ENCODE data around the gene MPG. TPM values are rescaled to one million over a fixed set of nuclear protein-coding genes. Genes with fewer than 3 reads are reported as not detected.

The MPG gene
- total RNA-seq, 1 donor from 2014 or later: 21.2 TPM

GRCh38 chr16:100989-101388 lies 23.0 kb downstream of the MPG start:
- Mint-ChIP-seq H3K9me3 (no peaks in the 10 kb centered on the region), H3K36me3 (peaks cover 2% of the 10 kb centered on the region), H3K27me3 (ENCODE audit: insufficient read depth, low read depth) (peaks cover 3% of the 10 kb centered on the region), H3K4me1 (no peaks in the 10 kb centered on the region), H3K4me3 (no peak overlapping the region), H3K27ac (no peak overlapping the region)
- Histone ChIP-seq H3K9me3 (ENCODE audit: low read depth) (no peaks in the 10 kb centered on the region), H3K79me2 (ENCODE audit: low read depth) (no peaks in the 10 kb centered on the region), H4K20me1 (ENCODE audit: low read depth) (peaks cover 16% of the 10 kb centered on the region), H3K4me2 (no peak overlapping the region), H3K4me1 (no peaks in the 10 kb centered on the region), H2AFZ (replicated peaks) (no peak overlapping the region), H3K27me3 (no peaks in the 10 kb centered on the region), H3K9ac (no peak overlapping the region), H3K27ac (no peak overlapping the region), H3K36me3 (no peaks in the 10 kb centered on the region), H3F3A (ENCODE audit: low read depth) (peaks cover 5% of the 10 kb centered on the region), H3K4me3 (no peak overlapping the region)
- TF ChIP-seq EZH2 (IDR thresholded peaks at IDR 0.05) (no peak), CTCF (IDR thresholded peaks at IDR 0.05) (no peak), EZH2phosphoT487 (IDR thresholded peaks at IDR 0.05) (no peak)
- no peak for DNase-seq (ENCODE audit: low spot score)

DNA sequence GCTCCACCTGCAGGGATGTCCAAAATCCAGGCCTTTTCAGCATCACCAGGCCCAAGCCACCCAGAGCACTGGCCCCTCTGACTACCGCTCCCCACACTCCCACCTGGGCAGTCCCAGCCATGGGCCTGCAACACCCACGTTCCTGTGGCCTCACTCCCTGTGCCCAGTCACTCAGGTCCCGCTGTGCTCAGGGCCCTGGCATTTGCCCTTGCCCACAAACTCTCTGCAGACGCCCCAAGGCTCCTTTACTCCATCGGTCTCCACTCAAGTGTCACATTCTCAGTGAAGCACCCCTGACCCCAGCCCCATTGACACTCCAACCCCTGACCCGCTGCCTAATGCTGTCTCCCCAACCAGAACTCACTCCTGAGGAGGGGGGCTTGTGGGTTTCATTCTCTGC lies 23.6 kb downstream of the MPG start:
- no peak for DNase-seq (ENCODE audit: low spot score)
- H4K20me1 ChIP-seq (ENCODE audit: low read depth): peaks cover 16% of the 10 kb centered on the region
- H3K36me3 ChIP-seq: no peaks in the 10 kb centered on the region
- Mint-ChIP-seq H3K4me1 (no peaks in the 10 kb centered on the region), H3K4me3 (no peak overlapping the region), H3K27me3 (ENCODE audit: insufficient read depth, low read depth) (peaks cover 2% of the 10 kb centered on the region), H3K9me3 (no peaks in the 10 kb centered on the region), H3K36me3 (peaks cover 2% of the 10 kb centered on the region), H3K27ac (peak overlapping the region; percentile 58)
- H3K27ac ChIP-seq: no peak overlapping the region
- H3F3A ChIP-seq (ENCODE audit: low read depth): peaks cover under 1% of the 10 kb centered on the region
- no peaks in the 10 kb centered on the region for H3K79me2 ChIP-seq (ENCODE audit: low read depth)
- H3K9ac ChIP-seq: no peak overlapping the region
- H3K9me3 ChIP-seq (ENCODE audit: low read depth): no peaks in the 10 kb centered on the region
- no peak overlapping the region for H2AFZ ChIP-seq (replicated peaks)
- no peak overlapping the region for H3K4me3 ChIP-seq
- no peaks in the 10 kb centered on the region for H3K4me1 ChIP-seq
- no peaks in the 10 kb centered on the region for H3K27me3 ChIP-seq
- no peak for TF ChIP-seq EZH2phosphoT487 (IDR thresholded peaks at IDR 0.05)
- no peak for TF ChIP-seq CTCF (IDR thresholded peaks at IDR 0.05)
- no peak for TF ChIP-seq EZH2 (IDR thresholded peaks at IDR 0.05)
- no peak overlapping the region for H3K4me2 ChIP-seq

DNA sequence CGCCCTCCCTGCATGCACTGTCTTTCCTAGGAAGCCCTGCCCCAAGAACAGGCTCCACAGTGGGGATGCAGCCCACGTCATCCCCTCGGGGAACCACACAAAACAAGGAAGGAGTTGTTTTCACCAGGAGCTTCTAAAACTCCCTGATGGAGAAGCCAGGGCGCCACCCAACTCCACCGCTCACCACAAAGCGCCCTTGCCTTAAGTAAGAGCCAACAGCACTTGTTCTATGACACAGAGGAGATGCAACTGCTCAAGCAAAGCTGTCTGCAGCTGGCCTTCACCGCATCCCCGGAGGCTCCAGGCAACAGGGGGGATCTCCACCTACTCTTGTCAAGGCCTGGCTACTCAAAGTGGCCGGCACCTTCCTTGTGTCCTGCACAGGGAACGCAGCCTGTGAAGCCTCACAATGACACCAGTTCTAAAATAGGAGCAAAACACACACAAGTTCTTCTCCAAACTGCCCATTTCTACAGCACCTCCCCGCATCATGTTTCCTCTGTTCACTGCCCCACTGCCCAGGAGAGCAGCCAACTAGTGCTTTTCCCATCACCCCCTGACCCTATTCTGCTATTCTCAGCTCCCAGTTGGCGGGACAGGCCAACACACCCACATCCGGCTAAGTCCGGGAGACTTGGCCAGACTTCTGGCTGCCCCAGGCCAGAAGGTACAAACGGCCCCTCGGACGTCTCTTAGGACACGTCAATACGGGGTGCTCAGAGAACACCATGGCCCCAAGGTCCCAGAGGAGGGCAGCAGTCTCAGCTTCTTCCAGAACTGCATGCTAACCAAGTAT lies 24.2 kb downstream of the MPG start:
- no peak overlapping the region for H3K4me3 ChIP-seq
- H3K27ac Mint-ChIP-seq: peak overlapping the region; percentile 58
- H2AFZ ChIP-seq (replicated peaks): no peak overlapping the region
- H3K9me3 ChIP-seq (ENCODE audit: low read depth): no peaks in the 10 kb centered on the region
- TF ChIP-seq EZH2phosphoT487 (IDR thresholded peaks at IDR 0.05) (no peak), EZH2 (IDR thresholded peaks at IDR 0.05) (no peak), CTCF (IDR thresholded peaks at IDR 0.05) (no peak)
- H3K27ac ChIP-seq: no peak overlapping the region
- H3K36me3 Mint-ChIP-seq: peaks cover 2% of the 10 kb centered on the region
- H3K4me2 ChIP-seq: no peak overlapping the region
- H3K9me3 Mint-ChIP-seq: no peaks in the 10 kb centered on the region
- H3K4me1 ChIP-seq: no peaks in the 10 kb centered on the region
- H3K4me3 Mint-ChIP-seq: no peak overlapping the region
- no peaks in the 10 kb centered on the region for H3F3A ChIP-seq (ENCODE audit: low read depth)
- H3K27me3 Mint-ChIP-seq (ENCODE audit: insufficient read depth, low read depth): no peaks in the 10 kb centered on the region
- peaks cover 4% of the 10 kb centered on the region for H3K4me1 Mint-ChIP-seq
- no peaks in the 10 kb centered on the region for H3K79me2 ChIP-seq (ENCODE audit: low read depth)
- H3K36me3 ChIP-seq: no peaks in the 10 kb centered on the region
- no peak overlapping the region for H3K9ac ChIP-seq
- peaks cover 17% of the 10 kb centered on the region for H4K20me1 ChIP-seq (ENCODE audit: low read depth)
- H3K27me3 ChIP-seq: no peaks in the 10 kb centered on the region
- DNase-seq (ENCODE audit: low spot score): no peak
